GM19351 (cell line): ENCODE data around the gene HYOU1.
"Not testable (repeated sequence)": the region's sequence is repeated elsewhere in the genome, so short reads cannot be mapped to it uniquely, and the experiment has no call there.

Experiments used
- ATAC-seq: cut with Tn5 transposase; IDR thresholded peaks from one replicate; pipeline ENCODE4 v1.9.1; 2021; ENCODE audit warnings: mild to moderate bottlenecking, moderate library complexity; ENCODE audit not compliant: unreplicated experiment

Gene HYOU1

GRCh38 chr11:119047205-119047604, 9.8 kb downstream of the HYOU1 start:
- no peak for ATAC-seq

GRCh38 chr11:119046489-119046888, 10.5 kb downstream of the HYOU1 start:
- no peak for ATAC-seq

GRCh38 chr11:119044708-119045107, 12.3 kb downstream of the HYOU1 start:
- no peak for ATAC-seq

GRCh38 chr11:119042927-119043326, 14.1 kb downstream of the HYOU1 start:
- no peak for ATAC-seq

GRCh38 chr11:119041821-119042514, 15.0 kb downstream of the HYOU1 start:
- ATAC-seq: no peak

- not testable (repeated sequence) for ATAC-seq
Measured at GRCh38 chr11:119039471-119039870, 17.5 kb downstream of the HYOU1 start.

GRCh38 chr11:119038884-119039283, 18.1 kb downstream of the HYOU1 start:
- no peak for ATAC-seq

GRCh38 chr11:119034813-119035212, 22.2 kb downstream of the HYOU1 start:
- ATAC-seq: no peak

- not testable (repeated sequence) for ATAC-seq
Measured at GRCh38 chr11:119033421-119033820, 23.6 kb downstream of the HYOU1 start.

GRCh38 chr11:119031912-119032280, 25.1 kb downstream of the HYOU1 start:
- ATAC-seq: no peak

GRCh38 chr11:119030329-119031047, 26.5 kb downstream of the HYOU1 start, which contains the start of gene SLC37A4:
SLC37A4 (minus strand) TSS chr11:119030877.
- peak; percentile 89 for ATAC-seq

GRCh38 chr11:119030029-119030328, 27.0 kb downstream of the HYOU1 start:
- ATAC-seq: peak; percentile 15

- ATAC-seq: peak; percentile 16
Measured at GRCh38 chr11:119029340-119030028, 27.5 kb downstream of the HYOU1 start.

GRCh38 chr11:119029069-119029339, 28.0 kb downstream of the HYOU1 start:
- ATAC-seq: no peak

GRCh38 chr11:119028346-119029068, 28.5 kb downstream of the HYOU1 start:
- no peak for ATAC-seq

GRCh38 chr11:119027561-119028345, 29.3 kb downstream of the HYOU1 start:
- ATAC-seq: no peak

GRCh38 chr11:119026970-119027369, 30.0 kb downstream of the HYOU1 start:
- no peak for ATAC-seq

- no peak for ATAC-seq
Measured at GRCh38 chr11:119025978-119026766, 30.8 kb downstream of the HYOU1 start.

- ATAC-seq: no peak
Measured at GRCh38 chr11:119025541-119025940, 31.5 kb downstream of the HYOU1 start.

- ATAC-seq: no peak
Measured at GRCh38 chr11:119025099-119025473, 31.9 kb downstream of the HYOU1 start.
